GM18517 (cell line): ENCODE measurements around the gene GPC6.

Experiments used
- ATAC-seq: cut with Tn5 transposase; IDR thresholded peaks from one replicate; pipeline ENCODE4 v1.9.1; 2021; ENCODE audit warnings: mild to moderate bottlenecking, moderate library complexity; ENCODE audit not compliant: unreplicated experiment

Gene GPC6

DNA sequence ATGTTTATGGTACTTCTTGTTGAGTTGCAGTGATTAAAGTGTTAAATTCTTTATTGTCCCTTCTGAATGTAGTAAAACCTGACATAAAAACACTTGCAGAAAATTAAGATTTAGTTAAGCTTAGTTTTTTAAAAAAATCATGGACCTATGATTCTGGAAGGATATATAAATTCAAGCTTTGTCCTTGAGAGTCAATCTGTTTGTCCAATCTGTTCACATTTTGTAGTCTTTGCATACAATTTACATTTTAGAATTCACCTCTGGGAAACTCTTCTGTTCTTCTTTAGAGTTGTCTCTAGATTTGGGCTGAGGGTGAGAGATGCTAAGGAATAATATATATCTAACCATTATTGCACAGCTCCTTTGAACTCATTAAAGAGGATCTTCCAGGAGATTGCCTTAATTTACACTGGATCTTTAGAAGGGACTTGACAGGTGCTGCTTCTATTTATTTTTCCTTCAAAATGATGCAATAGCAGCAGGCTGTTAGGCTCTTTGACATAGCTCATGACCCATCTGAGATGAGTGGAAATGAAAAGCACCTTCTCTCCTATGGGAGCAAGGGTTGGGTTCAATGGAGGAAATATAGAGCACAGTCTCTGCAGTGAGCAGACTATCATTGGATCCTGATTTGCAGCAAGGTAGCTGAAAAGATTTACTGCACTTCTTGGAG is 433.9 kb downstream of the GPC6 start:
- ATAC-seq, result no peak

DNA sequence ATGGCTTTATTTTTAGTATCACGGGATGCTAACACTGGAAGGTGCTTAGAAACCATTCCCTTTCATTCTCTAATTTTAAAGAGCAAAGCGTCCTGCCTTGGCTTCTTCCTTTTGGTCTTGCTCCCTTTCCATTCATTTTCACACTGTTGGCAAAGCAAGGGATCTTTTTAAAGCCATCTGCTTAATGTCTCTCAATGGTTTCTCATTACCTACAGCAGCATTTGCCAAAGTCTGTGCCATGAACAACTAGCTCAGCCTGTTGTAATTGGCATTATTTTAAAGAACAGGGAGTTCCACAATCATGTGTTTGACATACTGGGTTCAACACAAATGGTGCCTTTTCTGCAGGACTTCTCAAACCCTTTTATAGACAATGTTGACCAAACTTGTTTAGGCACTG is 444.3 kb downstream of the GPC6 start:
- no peak for ATAC-seq

DNA sequence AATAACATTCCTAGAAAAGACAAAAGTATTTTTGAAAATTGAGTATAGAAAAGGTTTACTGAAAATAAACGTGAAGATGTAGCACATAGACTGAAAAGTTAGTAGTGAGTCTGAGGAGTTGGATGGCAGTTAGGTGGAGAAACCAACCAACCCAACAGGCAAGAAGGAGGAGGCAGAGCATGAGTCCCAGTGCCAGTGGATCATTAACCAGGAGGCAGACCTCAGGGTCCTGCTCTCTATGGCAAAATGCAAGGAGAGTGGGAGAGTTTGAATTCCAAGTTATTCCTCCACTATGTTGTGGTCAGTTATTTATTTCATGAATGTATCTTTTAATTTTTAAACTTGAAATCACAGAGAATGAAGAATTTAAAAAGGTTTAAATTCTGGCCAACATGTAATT is 446.4 kb downstream of the GPC6 start:
- ATAC-seq, result no peak

DNA sequence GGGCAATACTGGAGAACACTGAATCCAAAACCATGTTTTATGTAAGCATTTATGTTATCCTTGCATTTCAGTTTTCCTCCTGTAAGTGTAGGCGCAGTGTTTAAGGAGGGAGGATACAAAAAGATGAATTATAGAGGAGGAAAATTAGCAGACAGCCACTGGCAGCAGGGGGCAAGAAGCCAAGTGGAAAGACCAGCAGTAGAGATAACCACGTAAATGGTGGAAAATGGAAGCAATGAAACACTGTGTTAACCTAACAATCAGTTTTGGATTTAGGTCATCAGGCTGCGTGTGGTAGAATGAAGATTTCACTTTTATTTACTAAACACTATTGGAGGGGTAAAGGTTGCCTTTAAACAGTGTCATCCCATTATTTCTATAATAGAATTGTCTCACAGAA is 447.3 kb downstream of the GPC6 start:
- ATAC-seq, result no peak

DNA sequence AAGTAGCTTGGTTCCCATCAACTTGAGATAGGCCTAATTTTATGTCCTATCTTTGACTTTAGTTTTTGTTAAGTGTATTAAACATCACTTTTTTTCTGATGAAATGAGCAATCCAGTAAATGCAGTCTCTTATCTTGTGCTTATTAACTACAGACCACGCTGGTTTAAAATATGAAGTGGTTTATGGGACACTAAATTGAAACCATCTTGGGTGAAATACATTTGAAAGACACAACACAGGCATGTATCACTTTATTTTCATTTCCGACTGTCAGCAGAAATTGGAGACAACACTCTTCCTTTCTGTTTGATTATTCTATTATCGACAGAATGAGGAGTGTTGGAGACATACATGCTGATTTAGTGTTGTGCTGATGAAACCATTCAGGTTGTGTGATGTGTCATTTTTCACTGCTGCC is 447.7 kb downstream of the GPC6 start:
- ATAC-seq, result no peak

DNA sequence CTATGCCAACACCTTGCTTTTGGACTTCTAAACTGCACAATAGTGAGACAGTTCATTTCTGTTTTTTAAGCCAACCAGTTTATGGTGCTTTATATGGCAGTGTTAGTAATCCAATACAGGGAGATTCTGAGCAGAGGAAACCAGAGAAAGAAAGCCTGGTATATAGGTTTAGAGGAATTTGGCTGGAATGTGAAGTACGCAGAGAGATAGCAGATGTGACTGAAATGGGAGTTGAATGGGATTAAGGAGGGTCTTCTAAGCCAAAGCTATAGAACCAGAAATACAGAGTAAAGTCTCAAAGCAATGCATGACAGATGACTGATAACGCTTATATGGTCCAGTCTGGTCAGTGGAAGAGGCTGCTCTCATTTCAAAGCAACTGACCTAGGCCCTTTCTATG is 453.7 kb downstream of the GPC6 start:
- ATAC-seq, result no peak

DNA sequence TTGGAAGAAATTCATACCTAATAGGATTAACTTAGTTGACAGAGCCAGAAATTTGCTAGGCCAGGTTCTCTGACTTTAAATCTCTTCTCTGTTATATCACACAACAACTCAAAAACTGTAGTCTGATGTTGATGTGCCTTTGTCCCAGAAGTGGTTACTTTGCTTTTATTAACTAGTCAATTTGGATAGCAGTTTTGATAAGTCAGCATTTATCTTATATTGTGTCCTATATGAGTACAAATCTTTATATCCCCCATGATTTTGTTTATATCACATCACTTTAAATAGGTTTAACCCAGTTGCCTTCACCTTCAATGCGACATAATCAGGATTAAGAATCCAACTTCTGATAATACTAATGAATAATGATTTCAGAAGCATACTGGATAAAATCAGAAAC is 459.3 kb downstream of the GPC6 start:
- no peak for ATAC-seq

DNA sequence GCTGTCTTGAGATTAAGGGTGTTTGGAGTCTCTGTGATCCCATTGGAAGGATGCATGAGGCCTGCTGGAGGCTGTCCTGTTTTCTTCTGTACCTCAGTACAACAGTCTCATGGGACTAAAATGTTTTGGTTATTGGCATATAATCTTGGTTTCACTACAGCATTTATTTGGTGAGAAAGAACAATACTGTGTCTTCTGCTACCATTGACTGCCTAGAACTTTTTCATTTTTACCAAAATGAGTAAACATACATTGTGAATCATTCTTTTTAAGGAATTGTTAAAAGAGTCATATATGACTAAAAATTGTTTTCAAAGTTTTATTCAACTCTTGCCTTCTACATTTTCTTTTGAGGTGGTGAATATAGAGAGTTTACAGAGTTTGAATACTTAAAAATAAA is 459.8 kb downstream of the GPC6 start:
- ATAC-seq, result no peak

DNA sequence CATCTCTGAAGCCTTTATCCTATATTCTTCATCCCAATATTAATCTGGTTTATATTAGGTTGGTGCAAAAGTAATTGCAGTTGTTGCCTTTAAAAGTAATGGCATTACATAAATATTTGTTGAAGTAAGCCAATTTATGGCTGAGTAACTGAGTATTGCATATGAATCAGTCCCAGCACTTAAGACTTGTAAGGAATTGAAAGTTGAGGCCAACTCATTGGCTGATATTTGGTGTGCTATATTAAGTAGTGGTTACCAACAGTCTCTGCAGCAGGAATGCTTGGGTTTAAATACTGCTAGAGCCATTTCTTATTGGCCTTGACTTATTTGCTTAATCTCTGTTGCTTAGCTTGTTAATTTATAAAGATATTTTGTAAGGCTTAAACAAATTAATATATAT is 460.7 kb downstream of the GPC6 start:
- no peak for ATAC-seq

DNA sequence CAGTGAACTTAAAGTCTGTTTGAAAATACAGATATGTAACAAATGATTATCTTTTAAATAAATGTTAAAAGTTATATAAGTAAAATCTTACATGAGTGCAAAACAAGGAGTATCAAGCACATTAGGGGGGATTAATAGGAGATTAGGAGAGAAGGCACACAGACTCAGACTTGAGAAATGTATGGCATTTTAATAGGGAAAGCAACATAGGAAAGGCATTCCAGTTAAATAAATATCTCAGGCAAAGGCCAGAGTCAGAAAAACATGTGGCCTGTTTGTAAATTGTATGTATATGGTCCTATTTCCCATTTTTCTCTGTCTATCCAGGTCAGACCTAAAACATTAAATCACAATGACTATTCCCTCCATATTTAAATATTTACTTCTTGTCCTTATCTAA is 462.7 kb downstream of the GPC6 start:
- no peak for ATAC-seq

DNA sequence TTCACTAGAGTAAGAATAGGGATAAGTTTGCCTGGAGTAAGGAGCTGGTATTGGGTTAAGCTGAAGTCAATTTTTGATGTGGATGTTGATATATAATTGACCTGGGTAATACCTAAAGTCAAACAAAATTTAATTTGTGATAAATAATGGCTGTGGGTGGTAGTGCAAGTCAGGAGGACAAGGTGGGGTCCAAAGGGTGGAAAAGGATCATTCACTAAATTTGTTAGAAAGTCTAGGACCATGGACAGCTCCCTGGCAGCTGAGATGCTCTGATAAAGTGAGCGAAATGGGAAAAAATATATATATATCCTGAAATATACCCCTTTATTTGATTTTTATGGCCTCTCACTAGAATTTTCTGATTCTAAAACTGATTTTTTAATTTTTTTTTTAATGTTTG is 463.5 kb downstream of the GPC6 start:
- ATAC-seq, result no peak

DNA sequence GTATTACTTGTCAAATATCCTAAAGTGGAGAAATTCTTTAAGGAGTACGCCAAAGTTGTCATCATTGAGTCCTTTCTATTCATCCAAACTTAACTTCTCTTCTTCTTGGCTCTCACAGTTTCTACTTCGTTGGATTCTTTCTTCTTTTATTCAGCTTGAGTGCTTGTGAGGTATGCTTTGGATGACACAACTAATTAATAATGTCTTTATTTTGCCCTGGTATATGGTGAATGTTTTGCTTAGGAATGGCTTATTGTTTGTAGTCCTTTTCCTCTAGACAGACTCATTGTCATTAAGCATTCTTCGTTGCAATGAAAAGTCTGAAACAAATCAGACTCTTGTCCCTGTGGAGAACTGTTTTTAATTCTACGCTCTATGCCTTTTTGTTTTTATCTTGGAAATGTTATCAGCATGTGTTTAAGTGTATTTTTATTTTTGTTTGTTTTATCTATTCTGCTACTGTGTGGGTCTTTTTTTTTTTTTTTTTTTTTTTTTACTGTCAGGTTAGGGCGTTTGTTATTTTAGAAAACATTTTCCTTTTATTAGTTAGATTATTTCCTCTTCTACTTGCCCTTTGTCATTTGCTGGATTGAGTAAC is 471.5 kb downstream of the GPC6 start:
- no peak for ATAC-seq

DNA sequence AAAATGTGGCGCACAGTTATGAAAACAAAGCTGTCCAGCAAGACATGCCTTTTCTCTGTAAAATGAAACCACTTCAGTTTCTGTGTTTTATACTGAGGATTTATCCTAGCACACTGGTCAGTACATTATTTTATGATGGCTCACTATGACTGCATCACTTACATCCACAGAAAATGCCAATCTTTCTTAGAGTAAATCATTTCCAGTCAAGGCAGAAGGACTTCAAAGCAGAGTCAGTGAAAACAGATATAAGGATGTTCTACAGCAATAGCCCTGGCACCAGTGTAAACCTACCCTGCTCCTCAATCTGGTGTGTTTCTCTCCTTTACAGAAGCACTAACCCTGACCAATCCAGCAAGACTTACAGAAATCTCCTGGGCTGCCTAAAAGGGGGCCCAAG is 473.5 kb downstream of the GPC6 start:
- no peak for ATAC-seq

DNA sequence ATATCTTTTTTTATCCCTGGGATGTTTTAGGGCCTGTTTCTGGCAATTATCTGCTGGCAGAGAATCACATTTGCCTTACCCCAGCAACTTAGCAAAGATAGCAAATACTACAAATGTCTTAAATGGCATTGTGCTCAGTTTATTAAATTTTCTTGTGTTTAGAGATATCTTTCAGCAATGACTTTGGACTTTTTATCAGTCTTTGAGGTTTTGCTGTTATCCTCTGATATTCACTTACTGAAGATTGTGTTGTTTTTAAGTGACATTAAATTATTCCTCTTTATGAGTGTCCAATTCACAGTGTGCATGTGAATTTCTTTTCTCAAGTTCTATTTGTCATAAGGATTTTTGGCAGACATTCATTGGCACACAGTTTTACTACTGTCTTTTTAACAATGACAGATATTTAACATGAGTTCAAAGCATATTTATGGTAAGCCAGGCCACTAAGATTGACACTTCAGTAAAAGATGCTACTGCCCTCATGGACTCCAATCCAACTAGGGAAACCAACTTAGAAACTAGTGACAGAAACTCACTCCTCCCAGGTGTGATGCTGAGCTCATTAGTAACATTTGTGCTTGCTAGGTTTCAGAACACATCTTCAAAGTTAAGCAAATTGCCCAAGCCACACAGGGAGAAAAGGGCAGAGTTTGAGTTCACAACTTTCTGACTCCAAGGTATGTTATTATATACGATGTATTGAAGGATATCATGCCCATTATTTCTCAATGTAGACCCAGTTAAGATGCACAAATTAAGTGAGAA is 481.9 kb downstream of the GPC6 start:
- ATAC-seq, result no peak

DNA sequence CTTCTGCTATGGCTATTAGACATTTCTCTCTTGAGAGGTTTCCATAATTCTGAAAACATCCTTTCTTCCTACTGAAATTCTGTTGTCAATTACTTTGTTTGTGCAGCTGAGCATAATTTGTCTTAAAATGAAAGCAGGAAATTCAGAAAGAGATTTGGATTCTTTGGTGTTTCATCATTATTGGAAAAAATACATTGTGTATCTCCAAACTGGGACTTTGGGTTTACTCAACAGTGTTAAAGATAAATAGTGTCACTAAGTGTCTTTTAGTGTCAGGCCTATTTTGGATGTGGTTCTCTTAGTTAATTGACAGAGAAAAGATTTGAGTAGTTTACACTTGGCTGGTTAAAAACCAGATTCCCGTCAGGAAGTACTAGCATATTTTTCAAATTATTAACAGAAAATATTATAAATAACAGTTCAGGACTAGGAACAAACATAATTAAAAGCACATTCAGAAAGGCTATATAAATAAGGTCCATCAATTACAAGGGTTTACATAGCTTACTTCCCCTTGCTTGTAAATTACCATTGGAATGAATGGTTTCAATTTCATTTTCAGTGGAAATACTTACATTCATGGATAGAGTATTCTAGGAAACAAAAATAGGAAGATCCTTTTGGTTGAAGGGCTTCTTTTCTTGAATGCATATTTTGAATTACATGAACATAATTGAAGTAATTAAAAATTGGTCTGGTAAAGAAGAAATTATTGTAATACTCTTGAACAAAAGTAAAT is 483.1 kb downstream of the GPC6 start:
- no peak for ATAC-seq

DNA sequence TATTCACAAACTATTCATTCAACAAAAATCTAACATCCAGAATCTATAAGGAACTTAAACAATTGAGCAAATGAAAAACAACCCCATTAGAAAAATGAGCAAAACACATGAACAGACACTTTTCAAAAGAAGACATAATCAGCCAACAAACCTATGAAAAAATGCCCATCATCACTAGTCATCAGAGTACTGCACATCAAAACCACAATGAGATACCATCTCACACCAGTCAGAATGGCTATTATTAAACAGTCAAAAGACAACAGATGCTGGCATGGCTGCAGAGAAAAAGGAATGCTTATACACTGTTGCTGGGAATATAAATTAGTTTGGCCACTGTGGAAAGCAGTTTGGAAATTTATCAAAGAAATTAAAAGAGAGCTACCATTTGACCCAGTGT is 487.6 kb downstream of the GPC6 start:
- no peak for ATAC-seq

DNA sequence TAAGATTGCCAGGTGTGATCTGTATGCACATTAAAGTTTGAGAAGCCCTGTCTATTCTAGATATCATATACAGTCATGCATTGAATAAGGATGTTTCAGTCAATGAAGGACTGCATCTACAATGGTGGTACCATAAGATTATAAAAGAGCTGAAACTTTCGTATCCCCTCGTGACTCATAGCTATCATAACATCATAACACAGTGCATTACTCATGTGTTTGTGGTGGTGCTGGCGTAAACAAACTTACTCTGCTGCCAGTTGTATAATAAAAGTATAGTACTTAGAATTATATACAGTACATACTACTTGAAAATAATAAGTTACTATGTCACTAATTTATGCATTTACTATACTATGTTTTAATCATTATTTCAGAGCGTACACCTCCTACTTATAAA is 489.3 kb downstream of the GPC6 start:
- no peak for ATAC-seq

DNA sequence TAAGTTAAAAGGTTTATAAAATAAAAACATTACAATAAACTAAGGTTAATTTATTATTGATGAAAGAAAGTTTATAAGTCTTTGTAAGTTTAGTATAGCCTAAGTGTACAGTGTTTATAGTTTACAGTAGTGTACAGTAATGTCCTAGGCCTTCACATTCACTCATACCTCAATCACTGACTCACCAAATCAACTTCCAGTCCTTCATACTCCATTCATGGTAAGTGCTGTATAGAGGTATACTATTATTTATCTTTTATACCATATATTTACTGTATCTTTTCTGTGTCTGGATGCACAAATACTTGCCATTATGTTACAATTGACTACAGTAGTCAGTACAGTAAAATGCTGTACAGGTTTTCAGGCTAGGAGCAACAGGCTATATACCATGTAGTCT is 490.0 kb downstream of the GPC6 start:
- ATAC-seq, result no peak

DNA sequence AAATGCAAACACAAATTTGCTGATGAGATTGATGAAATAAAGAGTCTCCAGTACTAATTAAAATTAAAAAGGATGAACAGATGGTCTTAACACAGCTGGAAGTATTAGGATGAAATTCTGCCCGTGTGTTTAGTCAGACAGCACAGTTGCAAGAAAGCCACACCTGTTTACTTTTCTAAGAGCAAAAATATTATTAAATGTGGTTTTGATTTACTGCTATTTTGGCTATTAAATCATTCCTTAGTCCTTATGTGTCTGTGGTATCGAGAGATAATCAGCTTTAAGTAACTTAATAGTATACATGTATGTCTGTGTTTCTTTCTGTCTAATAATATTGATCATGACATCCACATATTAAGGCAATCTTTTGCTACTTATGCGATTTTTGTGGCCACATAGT is 494.9 kb downstream of the GPC6 start:
- ATAC-seq, result no peak

DNA sequence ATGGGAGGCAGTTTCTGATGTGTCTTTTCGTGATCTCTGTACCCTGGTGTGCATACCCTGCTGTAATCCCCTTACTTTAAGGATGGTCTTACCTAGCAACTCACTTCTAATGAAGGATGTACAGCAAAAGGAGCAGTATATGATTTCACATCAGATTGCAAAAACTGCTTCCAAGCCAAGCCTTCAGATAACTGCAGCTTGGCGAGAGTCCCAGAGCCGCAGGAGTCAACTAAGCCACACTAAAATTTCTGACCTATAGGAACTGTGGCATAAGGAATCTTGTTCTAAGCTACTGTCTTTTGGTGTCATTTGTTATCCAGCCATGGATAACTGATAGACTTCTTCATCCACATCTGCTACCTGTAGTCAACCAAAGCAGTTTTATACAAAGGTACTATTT is 496.7 kb downstream of the GPC6 start:
- no peak for ATAC-seq

DNA sequence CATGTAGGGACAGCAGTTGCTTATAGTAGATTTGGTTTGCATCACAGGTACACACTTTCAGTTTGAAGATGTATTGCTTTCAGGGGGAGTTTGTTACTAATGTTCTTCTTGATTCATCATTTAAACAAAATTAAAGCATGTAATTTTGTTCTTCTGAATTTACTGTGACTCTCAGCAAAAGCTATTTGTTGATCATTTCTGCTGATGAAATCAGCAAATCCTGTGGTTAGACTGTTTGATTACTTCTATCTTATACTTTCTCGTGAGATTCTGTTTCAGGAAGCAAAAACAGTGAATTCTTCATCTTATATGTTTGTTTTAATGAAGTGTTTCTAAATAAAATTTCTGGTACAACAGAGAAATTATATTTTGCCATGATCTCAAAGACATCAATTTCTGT is 497.6 kb downstream of the GPC6 start:
- ATAC-seq, result no peak
